ENCODE data around the gene CARMIL1.

Gene CARMIL1

DNA sequence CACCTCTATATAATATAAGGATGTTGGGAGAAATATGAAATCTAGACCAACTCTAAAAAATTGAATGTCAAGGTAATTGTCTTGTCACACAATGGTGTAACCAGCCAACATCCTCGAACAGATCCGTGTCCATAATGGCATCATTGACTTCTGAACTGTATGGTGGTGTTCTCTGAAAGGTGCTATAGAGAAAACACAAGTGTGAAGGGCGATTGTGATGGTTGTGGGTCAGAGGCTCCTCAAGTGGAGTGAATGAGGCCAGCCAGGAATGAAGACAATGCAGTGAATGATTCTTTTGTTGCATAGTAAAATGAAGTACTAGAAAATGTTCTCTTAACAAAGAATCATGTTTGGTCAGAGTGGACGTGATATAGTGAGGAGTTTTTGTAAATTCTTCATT lies 58.3 kb downstream of the CARMIL1 start:
- no peaks in the 10 kb centered on the region for H3K9me3 ChIP-seq (ENCODE audit: control insufficient read depth, low read length)
- no peak for DNase-seq (ENCODE audit: low read depth)
- no peaks in the 10 kb centered on the region for H3K27me3 ChIP-seq (replicated peaks; ENCODE audit: control insufficient read depth, insufficient read depth, low read length)
- peaks cover 12% of the 10 kb centered on the region for H3K4me1 ChIP-seq (ENCODE audit: control insufficient read depth, insufficient read depth, low read length)
- no peak overlapping the region for H3K4me3 ChIP-seq (ENCODE audit: low read length)
- H3K9ac ChIP-seq (ENCODE audit: low read length) = no peak overlapping the region
- no peaks in the 10 kb centered on the region for H3K36me3 ChIP-seq (ENCODE audit: control insufficient read depth, insufficient read depth, low read length, severe bottlenecking)

DNA sequence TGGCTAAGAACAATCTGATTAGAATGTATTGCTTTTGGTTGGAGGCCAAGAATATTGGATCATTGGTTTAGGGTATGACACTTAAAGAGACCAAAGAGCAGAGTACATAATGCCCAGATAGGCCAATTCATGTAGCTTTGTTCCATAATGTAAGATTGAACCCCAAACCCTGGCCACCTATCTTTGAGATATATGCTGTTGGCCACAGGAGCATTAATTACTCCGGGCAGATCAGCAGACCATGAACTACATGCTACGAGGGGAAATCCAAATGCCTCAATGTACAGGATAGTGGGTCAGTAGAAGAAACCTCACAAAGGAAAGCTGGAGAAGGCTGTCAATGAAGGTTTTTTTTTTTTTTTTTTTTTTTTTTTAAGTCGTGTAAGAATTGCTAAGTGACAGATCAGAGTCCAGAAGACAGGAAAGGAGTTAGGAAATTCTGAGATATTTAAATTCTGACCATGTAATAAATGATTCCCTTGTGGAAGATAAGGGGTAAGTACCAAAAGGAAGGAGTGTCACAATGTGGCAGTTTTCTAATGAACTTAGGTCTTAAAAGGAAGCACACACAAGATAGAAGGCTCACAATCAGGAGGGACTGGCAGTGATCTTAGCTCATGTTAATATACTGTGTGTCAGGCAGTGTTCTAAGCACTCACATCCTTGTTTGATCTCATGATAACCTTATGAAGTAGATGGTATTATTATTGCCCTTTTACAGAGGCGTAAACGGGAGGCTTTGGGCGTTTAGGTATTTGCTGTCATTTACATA lies 61.4 kb downstream of the CARMIL1 start:
- no peaks in the 10 kb centered on the region for H3K9me3 ChIP-seq (ENCODE audit: control insufficient read depth, low read length)
- no peaks in the 10 kb centered on the region for H3K36me3 ChIP-seq (ENCODE audit: control insufficient read depth, insufficient read depth, low read length, severe bottlenecking)
- H3K27me3 ChIP-seq (replicated peaks; ENCODE audit: control insufficient read depth, insufficient read depth, low read length) = no peaks in the 10 kb centered on the region
- H3K9ac ChIP-seq (ENCODE audit: low read length) = no peak overlapping the region
- peaks cover 7% of the 10 kb centered on the region for H3K4me1 ChIP-seq (ENCODE audit: control insufficient read depth, insufficient read depth, low read length)
- DNase-seq (ENCODE audit: low read depth) = no peak
- H3K4me3 ChIP-seq (ENCODE audit: low read length) = no peak overlapping the region

DNA sequence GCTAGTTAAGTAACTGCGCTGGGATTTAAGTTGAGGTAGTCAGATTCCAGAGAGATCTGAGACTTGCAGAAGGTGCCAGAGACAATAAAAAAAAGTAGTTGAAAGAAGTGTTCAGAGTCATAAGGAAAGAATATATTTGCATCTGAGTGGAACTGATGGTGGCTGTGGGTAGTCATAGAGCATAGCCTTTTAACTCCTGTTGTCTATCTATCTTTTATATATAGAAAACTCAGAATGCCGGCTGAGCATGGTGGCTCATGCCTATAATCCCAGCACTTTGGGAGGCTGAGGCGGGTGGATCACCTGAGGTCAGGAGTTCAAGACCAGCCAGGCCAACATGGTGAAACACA lies 62.0 kb downstream of the CARMIL1 start:
- no peaks in the 10 kb centered on the region for H3K27me3 ChIP-seq (replicated peaks; ENCODE audit: control insufficient read depth, insufficient read depth, low read length)
- no peaks in the 10 kb centered on the region for H3K9me3 ChIP-seq (ENCODE audit: control insufficient read depth, low read length)
- H3K4me1 ChIP-seq (ENCODE audit: control insufficient read depth, insufficient read depth, low read length) = peaks cover 7% of the 10 kb centered on the region
- DNase-seq (ENCODE audit: low read depth) = no peak
- no peaks in the 10 kb centered on the region for H3K36me3 ChIP-seq (ENCODE audit: control insufficient read depth, insufficient read depth, low read length, severe bottlenecking)
- H3K4me3 ChIP-seq (ENCODE audit: low read length) = no peak overlapping the region
- no peak overlapping the region for H3K9ac ChIP-seq (ENCODE audit: low read length)

DNA sequence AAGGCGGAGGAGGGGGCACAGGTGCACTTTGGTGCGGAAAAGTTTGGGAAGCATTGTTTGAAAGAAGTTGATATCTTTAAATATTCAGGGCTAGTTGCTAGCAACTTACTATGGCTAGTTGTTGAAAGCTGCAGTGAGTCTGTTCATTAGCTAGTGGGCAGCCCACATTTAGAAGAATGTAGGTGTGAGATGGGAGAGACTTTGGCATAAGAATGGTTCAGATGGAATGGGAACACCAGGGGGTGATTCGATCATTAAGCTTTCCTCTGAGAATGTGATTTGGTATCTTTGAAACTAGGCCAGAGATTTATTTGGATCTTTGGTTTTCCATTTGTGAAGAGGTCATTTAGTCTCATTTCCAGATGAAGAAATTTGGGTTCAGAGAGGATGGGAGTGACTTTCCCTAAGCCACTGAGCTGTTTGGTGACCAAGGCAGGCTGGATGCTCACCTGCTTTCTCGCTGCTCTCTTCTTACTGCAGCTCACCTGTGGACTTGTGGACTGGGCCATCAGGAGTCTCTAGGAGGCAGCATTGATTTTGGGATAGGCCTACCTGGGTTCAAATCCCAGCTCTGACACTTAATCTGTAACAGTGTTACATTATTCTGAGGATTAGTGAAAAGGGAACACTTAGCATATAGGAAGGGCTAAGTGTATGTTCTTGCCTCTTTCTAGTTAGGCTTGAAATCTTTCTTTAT lies 62.9 kb downstream of the CARMIL1 start:
- no peak for DNase-seq (ENCODE audit: low read depth)
- H3K4me1 ChIP-seq (ENCODE audit: control insufficient read depth, insufficient read depth, low read length) = peaks cover 4% of the 10 kb centered on the region
- H3K4me3 ChIP-seq (ENCODE audit: low read length) = no peak overlapping the region
- no peaks in the 10 kb centered on the region for H3K36me3 ChIP-seq (ENCODE audit: control insufficient read depth, insufficient read depth, low read length, severe bottlenecking)
- H3K9ac ChIP-seq (ENCODE audit: low read length) = no peak overlapping the region
- H3K9me3 ChIP-seq (ENCODE audit: control insufficient read depth, low read length) = no peaks in the 10 kb centered on the region
- no peaks in the 10 kb centered on the region for H3K27me3 ChIP-seq (replicated peaks; ENCODE audit: control insufficient read depth, insufficient read depth, low read length)

DNA sequence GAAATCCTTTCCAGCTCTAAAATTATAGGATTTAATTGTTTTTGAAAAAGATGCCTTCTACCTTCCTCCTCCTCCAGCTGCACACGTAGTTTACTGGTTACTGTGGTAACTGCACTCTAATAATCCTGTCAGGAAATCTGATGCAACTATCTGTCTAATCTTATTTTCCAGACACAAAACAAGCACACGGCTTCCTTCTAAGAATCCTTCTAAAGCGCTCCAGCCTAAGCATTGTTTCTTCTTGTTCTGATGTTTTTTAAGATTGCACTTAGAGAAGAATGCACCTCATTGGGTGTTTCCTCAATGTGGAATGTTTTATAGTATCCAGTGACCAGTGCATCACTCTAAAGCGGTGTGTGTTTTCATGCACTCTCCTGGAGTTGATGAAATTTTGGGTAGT lies 63.6 kb downstream of the CARMIL1 start:
- Histone ChIP-seq H3K4me3 (ENCODE audit: low read length) (no peak overlapping the region), H3K9me3 (ENCODE audit: control insufficient read depth, low read length) (no peaks in the 10 kb centered on the region), H3K4me1 (ENCODE audit: control insufficient read depth, insufficient read depth, low read length) (no peaks in the 10 kb centered on the region), H3K36me3 (ENCODE audit: control insufficient read depth, insufficient read depth, low read length, severe bottlenecking) (no peaks in the 10 kb centered on the region), H3K9ac (ENCODE audit: low read length) (no peak overlapping the region), H3K27me3 (replicated peaks; ENCODE audit: control insufficient read depth, insufficient read depth, low read length) (no peaks in the 10 kb centered on the region)
- peak; percentile 98 for DNase-seq (ENCODE audit: low read depth)

DNA sequence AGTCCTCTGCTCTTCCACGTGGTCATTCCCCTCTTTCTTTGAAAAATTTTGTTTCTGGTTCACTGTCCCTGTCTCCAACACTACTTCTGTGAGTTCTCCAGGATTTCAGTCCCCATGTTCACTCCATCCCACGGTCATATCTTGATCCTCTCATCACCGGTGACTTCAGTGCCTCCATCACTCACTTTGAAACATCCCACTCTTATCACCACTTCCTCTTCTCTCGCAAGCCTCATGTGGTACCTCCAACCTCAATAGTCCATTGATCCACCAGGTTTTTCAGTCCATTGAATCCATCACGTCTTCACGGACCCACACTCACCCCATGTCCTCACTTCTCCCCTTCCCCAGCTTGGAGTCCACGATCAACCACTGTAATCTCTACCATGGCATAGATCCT lies 64.8 kb downstream of the CARMIL1 start:
- no peaks in the 10 kb centered on the region for H3K27me3 ChIP-seq (replicated peaks; ENCODE audit: control insufficient read depth, insufficient read depth, low read length)
- H3K4me1 ChIP-seq (ENCODE audit: control insufficient read depth, insufficient read depth, low read length) = no peaks in the 10 kb centered on the region
- H3K9ac ChIP-seq (ENCODE audit: low read length) = no peak overlapping the region
- no peak for DNase-seq (ENCODE audit: low read depth)
- no peaks in the 10 kb centered on the region for H3K36me3 ChIP-seq (ENCODE audit: control insufficient read depth, insufficient read depth, low read length, severe bottlenecking)
- no peak overlapping the region for H3K4me3 ChIP-seq (ENCODE audit: low read length)
- H3K9me3 ChIP-seq (ENCODE audit: control insufficient read depth, low read length) = no peaks in the 10 kb centered on the region

DNA sequence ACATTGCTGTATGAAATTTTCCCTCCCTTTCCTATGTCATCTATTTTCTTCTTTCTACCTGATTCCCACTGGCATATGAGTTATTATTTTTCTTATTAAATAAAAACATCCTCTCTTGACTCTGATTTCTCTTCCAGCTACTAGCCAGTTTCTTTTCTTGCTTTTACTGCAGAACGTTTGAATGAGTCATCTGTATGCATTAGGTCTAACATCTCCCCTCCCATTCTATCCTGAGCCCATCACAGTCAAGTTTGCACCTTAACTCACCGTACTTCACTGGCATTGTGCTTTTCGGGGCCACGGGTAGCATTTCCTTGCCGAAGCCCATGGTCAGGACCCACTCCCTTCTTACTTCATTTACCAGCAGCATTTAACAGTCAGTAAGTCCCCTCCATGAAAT lies 65.7 kb downstream of the CARMIL1 start:
- Histone ChIP-seq H3K9ac (ENCODE audit: low read length) (no peak overlapping the region), H3K4me1 (ENCODE audit: control insufficient read depth, insufficient read depth, low read length) (no peaks in the 10 kb centered on the region), H3K4me3 (ENCODE audit: low read length) (no peak overlapping the region), H3K27me3 (replicated peaks; ENCODE audit: control insufficient read depth, insufficient read depth, low read length) (no peaks in the 10 kb centered on the region), H3K9me3 (ENCODE audit: control insufficient read depth, low read length) (no peaks in the 10 kb centered on the region), H3K36me3 (ENCODE audit: control insufficient read depth, insufficient read depth, low read length, severe bottlenecking) (no peaks in the 10 kb centered on the region)
- no peak for DNase-seq (ENCODE audit: low read depth)

DNA sequence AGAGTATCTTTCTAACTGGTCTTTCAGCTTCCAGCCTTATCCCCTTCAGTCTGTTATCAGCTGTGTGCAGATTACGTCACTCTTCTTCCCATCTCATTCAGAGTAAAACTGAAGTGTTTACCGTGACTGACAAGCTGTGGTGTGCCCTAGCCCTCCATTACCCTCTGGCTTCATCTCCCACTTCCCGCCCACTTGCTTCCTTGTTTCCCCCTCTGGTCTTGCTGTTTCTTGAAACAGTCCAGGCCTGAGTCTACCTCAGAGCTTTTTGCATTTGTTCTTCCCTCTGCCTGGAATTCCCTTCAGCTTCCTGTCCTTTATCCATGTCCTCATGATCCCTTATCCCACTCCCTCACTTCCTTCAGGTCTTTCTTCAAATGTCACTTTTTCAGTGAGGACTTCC lies 66.9 kb downstream of the CARMIL1 start:
- H3K4me3 ChIP-seq (ENCODE audit: low read length) = no peak overlapping the region
- no peaks in the 10 kb centered on the region for H3K4me1 ChIP-seq (ENCODE audit: control insufficient read depth, insufficient read depth, low read length)
- H3K9me3 ChIP-seq (ENCODE audit: control insufficient read depth, low read length) = no peaks in the 10 kb centered on the region
- no peaks in the 10 kb centered on the region for H3K27me3 ChIP-seq (replicated peaks; ENCODE audit: control insufficient read depth, insufficient read depth, low read length)
- H3K9ac ChIP-seq (ENCODE audit: low read length) = no peak overlapping the region
- H3K36me3 ChIP-seq (ENCODE audit: control insufficient read depth, insufficient read depth, low read length, severe bottlenecking) = no peaks in the 10 kb centered on the region
- DNase-seq (ENCODE audit: low read depth) = no peak

DNA sequence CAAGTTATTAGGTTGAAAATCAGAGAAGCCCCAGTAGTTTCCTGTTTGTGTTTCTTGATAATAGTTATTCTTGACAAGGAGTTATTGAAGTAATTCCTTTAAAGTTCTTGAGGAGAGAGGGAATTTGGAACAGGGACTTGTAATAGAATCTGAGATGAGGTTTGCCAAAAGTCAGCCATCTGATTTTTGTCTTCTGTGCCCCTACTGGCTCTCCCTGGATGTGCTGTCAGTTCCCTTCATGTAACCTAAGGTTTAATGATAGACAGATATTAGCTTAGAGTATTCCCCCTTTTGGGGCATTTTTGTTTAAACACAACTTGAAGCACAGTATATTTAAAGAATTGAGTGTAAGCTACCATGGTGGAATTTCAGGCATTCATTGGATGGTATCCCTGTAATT lies 71.4 kb downstream of the CARMIL1 start:
- Histone ChIP-seq H3K4me1 (ENCODE audit: control insufficient read depth, insufficient read depth, low read length) (peaks cover 5% of the 10 kb centered on the region), H3K27me3 (replicated peaks; ENCODE audit: control insufficient read depth, insufficient read depth, low read length) (no peaks in the 10 kb centered on the region), H3K9ac (ENCODE audit: low read length) (no peak overlapping the region), H3K4me3 (ENCODE audit: low read length) (no peak overlapping the region), H3K9me3 (ENCODE audit: control insufficient read depth, low read length) (no peaks in the 10 kb centered on the region), H3K36me3 (ENCODE audit: control insufficient read depth, insufficient read depth, low read length, severe bottlenecking) (no peaks in the 10 kb centered on the region)
- DNase-seq (ENCODE audit: low read depth) = peak; percentile 76

DNA sequence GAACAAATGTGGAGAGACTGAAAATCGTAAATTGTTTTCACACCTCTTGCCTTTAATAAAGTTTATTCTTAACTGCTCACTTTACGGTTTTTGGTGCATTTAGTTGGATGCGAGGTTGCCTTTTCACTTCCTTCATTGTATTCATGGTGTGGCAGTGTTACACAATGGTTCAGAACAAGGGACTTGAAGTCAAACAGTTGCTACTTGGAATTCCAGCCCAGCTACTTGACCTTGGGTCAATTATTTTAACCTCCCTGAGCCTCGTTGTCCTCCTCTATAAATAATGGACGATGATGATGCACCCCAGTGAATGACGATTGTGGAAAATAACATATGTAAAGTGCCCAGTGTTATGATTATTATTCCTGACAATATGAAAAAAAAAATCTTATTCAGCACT lies 72.3 kb downstream of the CARMIL1 start:
- peaks cover 5% of the 10 kb centered on the region for H3K4me1 ChIP-seq (ENCODE audit: control insufficient read depth, insufficient read depth, low read length)
- H3K27me3 ChIP-seq (replicated peaks; ENCODE audit: control insufficient read depth, insufficient read depth, low read length) = no peaks in the 10 kb centered on the region

DNA sequence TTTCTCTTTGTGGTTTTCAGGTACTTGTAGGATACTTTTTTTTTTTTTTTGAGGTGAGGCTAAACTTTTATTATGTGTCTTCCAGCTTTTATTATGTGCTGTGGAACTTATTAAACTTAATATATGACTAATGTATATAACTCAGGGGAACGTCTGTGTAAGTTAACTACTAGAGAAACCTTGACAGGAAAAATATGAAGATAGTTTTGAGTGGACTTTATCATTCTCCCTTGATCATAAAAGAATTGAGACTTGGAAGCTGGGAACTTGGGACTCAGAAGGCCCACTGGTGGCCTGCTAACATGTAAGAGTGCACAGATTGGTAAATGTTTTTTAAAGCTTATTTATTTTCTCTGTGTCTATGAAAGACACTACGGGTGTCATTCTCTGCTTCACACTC lies 73.1 kb downstream of the CARMIL1 start:
- H3K36me3 ChIP-seq (ENCODE audit: control insufficient read depth, insufficient read depth, low read length, severe bottlenecking) = no peaks in the 10 kb centered on the region
- no peaks in the 10 kb centered on the region for H3K27me3 ChIP-seq (replicated peaks; ENCODE audit: control insufficient read depth, insufficient read depth, low read length)
- H3K4me3 ChIP-seq (ENCODE audit: low read length) = no peak overlapping the region
- H3K9ac ChIP-seq (ENCODE audit: low read length) = no peak overlapping the region
- H3K4me1 ChIP-seq (ENCODE audit: control insufficient read depth, insufficient read depth, low read length) = peaks cover 5% of the 10 kb centered on the region
- DNase-seq (ENCODE audit: low read depth) = no peak
- no peaks in the 10 kb centered on the region for H3K9me3 ChIP-seq (ENCODE audit: control insufficient read depth, low read length)

More for the DNA sequence above, 72.3 kb downstream of the CARMIL1 start:
- Histone ChIP-seq H3K4me3 (ENCODE audit: low read length) (no peak overlapping the region), H3K36me3 (ENCODE audit: control insufficient read depth, insufficient read depth, low read length, severe bottlenecking) (no peaks in the 10 kb centered on the region), H3K9me3 (ENCODE audit: control insufficient read depth, low read length) (no peaks in the 10 kb centered on the region), H3K9ac (ENCODE audit: low read length) (no peak overlapping the region)
- DNase-seq (ENCODE audit: low read depth) = no peak

Data from adipocyte (in vitro differentiated cells).